Measurements from ENCODE around the gene CTSL.
A peak's percentile ranks its signal among the peaks of the same experiment; 100 is the strongest.

CTSL gene

GRCh38 chr9:87718852-87719612 is 6.9 kb upstream of the CTSL start:
- Histone ChIP-seq H3K9ac (ENCODE audit: low read depth in 1 of 2, low read length in 2 of 2) (no peak overlapping the region), H3K36me3 (ENCODE audit: control insufficient read depth in 1 of 2, insufficient read depth in 2 of 2, low read length in 2 of 2) (no peaks in the 10 kb centered on the region), H3K27me3 (ENCODE audit: control insufficient read depth in 1 of 2, insufficient read depth in 2 of 2, low read length in 2 of 2) (no peaks in the 10 kb centered on the region), H3K9me3 (ENCODE audit: control insufficient read depth in 1 of 2, low read length in 2 of 2) (no peaks in the 10 kb centered on the region), H3K4me3 (ENCODE audit: low read depth in 1 of 2, low read length in 2 of 2) (no peak overlapping the region), H3K27ac (ENCODE audit: low read depth, low read length) (no peak overlapping the region), H3K4me1 (ENCODE audit: control insufficient read depth in 1 of 2, insufficient read depth in 2 of 2, low read length in 2 of 2) (peaks cover 0 to 9% of the 10 kb centered on the region in 2 donors)

DNA sequence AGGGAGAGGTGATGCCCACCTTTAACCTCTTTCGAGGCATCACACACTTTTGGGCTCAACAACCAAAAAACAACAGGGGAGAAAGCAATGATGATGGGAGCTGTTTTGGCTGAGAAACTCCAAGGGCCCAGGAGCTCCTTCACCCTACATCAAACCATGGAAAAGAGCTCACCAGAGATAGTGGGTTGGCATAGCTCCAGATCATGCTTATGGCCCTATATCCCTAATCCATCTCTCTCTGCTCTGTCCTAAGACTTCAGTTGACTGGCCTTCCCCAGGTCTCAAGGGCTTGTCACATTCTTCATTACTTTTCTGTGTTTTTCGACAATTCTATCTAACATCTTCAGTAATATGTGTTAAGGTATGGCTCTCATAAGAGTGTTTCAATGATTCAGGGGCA is 5.7 kb upstream of the CTSL start:
- Histone ChIP-seq H3K4me3 (ENCODE audit: low read depth in 1 of 2, low read length in 2 of 2) (no peak overlapping the region), H3K9ac (ENCODE audit: low read depth in 1 of 2, low read length in 2 of 2) (no peak overlapping the region), H3K27me3 (ENCODE audit: control insufficient read depth in 1 of 2, insufficient read depth in 2 of 2, low read length in 2 of 2) (no peaks in the 10 kb centered on the region), H3K9me3 (ENCODE audit: control insufficient read depth in 1 of 2, low read length in 2 of 2) (no peaks in the 10 kb centered on the region), H3K4me1 (ENCODE audit: control insufficient read depth in 1 of 2, insufficient read depth in 2 of 2, low read length in 2 of 2) (no peaks in the 10 kb centered on the region), H3K36me3 (ENCODE audit: control insufficient read depth in 1 of 2, insufficient read depth in 2 of 2, low read length in 2 of 2) (no peaks in the 10 kb centered on the region), H3K27ac (ENCODE audit: low read depth, low read length) (no peak overlapping the region)

DNA sequence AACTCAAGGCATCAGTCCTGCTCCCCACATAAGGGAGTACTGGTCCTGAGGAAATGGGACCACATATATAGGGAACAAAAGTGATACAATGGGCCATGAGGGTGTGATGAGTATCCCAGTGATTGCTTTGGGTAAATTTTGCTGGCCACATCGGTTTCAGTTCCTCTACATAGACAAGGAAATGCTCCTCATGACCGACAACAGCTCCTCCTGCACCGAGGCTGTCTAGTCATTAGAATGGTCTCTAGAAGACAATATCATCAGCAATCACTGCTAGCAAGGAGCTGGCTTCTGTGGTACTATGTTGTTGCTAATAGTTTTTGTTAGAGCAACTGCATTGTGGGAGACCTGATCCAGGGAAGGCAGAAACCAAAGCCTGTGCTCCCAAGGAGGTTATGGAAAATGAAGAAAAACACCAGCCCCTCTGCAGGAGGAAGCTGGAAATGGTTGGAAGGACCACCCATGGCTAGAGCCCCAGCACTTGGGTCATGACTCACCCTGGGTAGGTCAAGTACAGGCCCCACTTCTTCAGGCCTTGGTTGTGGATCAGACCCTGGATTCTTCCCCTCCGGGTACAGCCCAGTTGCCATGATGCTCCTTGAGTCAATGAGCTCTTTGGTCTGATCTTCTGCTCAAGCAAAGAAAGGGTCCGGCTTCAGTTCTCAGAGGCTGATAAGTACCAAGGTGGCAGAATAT is 3.4 kb upstream of the CTSL start:
- H3K4me1 ChIP-seq (ENCODE audit: control insufficient read depth in 1 of 2, insufficient read depth in 2 of 2, low read length in 2 of 2) = peaks cover 0 to 7% of the 10 kb centered on the region in 2 donors
- no peak overlapping the region for H3K27ac ChIP-seq (ENCODE audit: low read depth, low read length)
- no peak overlapping the region for H3K9ac ChIP-seq (ENCODE audit: low read depth in 1 of 2, low read length in 2 of 2)

GRCh38 chr9:87725356-87725899 is 491 bp upstream of the CTSL start:
- Histone ChIP-seq H3K27me3 (ENCODE audit: control insufficient read depth in 1 of 2, insufficient read depth in 2 of 2, low read length in 2 of 2) (no peaks in the 10 kb centered on the region), H3K36me3 (ENCODE audit: control insufficient read depth in 1 of 2, insufficient read depth in 2 of 2, low read length in 2 of 2) (peaks cover 0 to 5% of the 10 kb centered on the region in 2 donors), H3K9me3 (ENCODE audit: control insufficient read depth in 1 of 2, low read length in 2 of 2) (no peaks in the 10 kb centered on the region), H3K4me1 (ENCODE audit: control insufficient read depth in 1 of 2, insufficient read depth in 2 of 2, low read length in 2 of 2) (peaks cover 0 to 7% of the 10 kb centered on the region in 2 donors), H3K27ac (ENCODE audit: low read depth, low read length) (peak overlapping the region; percentile 86), H3K9ac (ENCODE audit: low read depth in 1 of 2, low read length in 2 of 2) (peak overlapping the region; percentile 66 to 82), H3K4me3 (ENCODE audit: low read depth in 1 of 2, low read length in 2 of 2) (peak overlapping the region; percentile 79 to 84)

More for the DNA sequence above, 3.4 kb upstream of the CTSL start:
- no peaks in the 10 kb centered on the region for H3K9me3 ChIP-seq (ENCODE audit: control insufficient read depth in 1 of 2, low read length in 2 of 2)
- H3K27me3 ChIP-seq (ENCODE audit: control insufficient read depth in 1 of 2, insufficient read depth in 2 of 2, low read length in 2 of 2) = no peaks in the 10 kb centered on the region
- no peaks in the 10 kb centered on the region for H3K36me3 ChIP-seq (ENCODE audit: control insufficient read depth in 1 of 2, insufficient read depth in 2 of 2, low read length in 2 of 2)
- H3K4me3 ChIP-seq (ENCODE audit: low read depth in 1 of 2, low read length in 2 of 2) = no peak overlapping the region

- Histone ChIP-seq H3K27me3 (ENCODE audit: control insufficient read depth in 1 of 2, insufficient read depth in 2 of 2, low read length in 2 of 2) (no peaks in the 10 kb centered on the region), H3K4me3 (ENCODE audit: low read depth in 1 of 2, low read length in 2 of 2) (no peak overlapping the region), H3K36me3 (ENCODE audit: control insufficient read depth in 1 of 2, insufficient read depth in 2 of 2, low read length in 2 of 2) (peaks cover 0 to 5% of the 10 kb centered on the region in 2 donors), H3K9ac (ENCODE audit: low read depth in 1 of 2, low read length in 2 of 2) (no peak overlapping the region), H3K9me3 (ENCODE audit: control insufficient read depth in 1 of 2, low read length in 2 of 2) (no peaks in the 10 kb centered on the region), H3K4me1 (ENCODE audit: control insufficient read depth in 1 of 2, insufficient read depth in 2 of 2, low read length in 2 of 2) (peaks cover 0 to 7% of the 10 kb centered on the region in 2 donors), H3K27ac (ENCODE audit: low read depth, low read length) (no peak overlapping the region)
Observed at GRCh38 chr9:87729246-87729645, 3.3 kb downstream of the CTSL start.

GRCh38 chr9:87731321-87731720 is 5.4 kb downstream of the CTSL start:
- H3K9ac ChIP-seq (ENCODE audit: low read depth in 1 of 2, low read length in 2 of 2) = no peak overlapping the region
- no peak overlapping the region for H3K27ac ChIP-seq (ENCODE audit: low read depth, low read length)
- H3K4me3 ChIP-seq (ENCODE audit: low read depth in 1 of 2, low read length in 2 of 2) = no peak overlapping the region
- peaks cover 0 to 2% of the 10 kb centered on the region in 2 donors for H3K4me1 ChIP-seq (ENCODE audit: control insufficient read depth in 1 of 2, insufficient read depth in 2 of 2, low read length in 2 of 2)
- no peaks in the 10 kb centered on the region for H3K27me3 ChIP-seq (ENCODE audit: control insufficient read depth in 1 of 2, insufficient read depth in 2 of 2, low read length in 2 of 2)
- H3K9me3 ChIP-seq (ENCODE audit: control insufficient read depth in 1 of 2, low read length in 2 of 2) = no peaks in the 10 kb centered on the region
- peaks cover 0 to 5% of the 10 kb centered on the region in 2 donors for H3K36me3 ChIP-seq (ENCODE audit: control insufficient read depth in 1 of 2, insufficient read depth in 2 of 2, low read length in 2 of 2)

- Histone ChIP-seq H3K27me3 (ENCODE audit: control insufficient read depth in 1 of 2, insufficient read depth in 2 of 2, low read length in 2 of 2) (no peaks in the 10 kb centered on the region), H3K36me3 (ENCODE audit: control insufficient read depth in 1 of 2, insufficient read depth in 2 of 2, low read length in 2 of 2) (peaks cover 0 to 5% of the 10 kb centered on the region in 2 donors), H3K9ac (ENCODE audit: low read depth in 1 of 2, low read length in 2 of 2) (no peak overlapping the region), H3K9me3 (ENCODE audit: control insufficient read depth in 1 of 2, low read length in 2 of 2) (no peaks in the 10 kb centered on the region), H3K4me1 (ENCODE audit: control insufficient read depth in 1 of 2, insufficient read depth in 2 of 2, low read length in 2 of 2) (no peaks in the 10 kb centered on the region), H3K27ac (ENCODE audit: low read depth, low read length) (no peak overlapping the region), H3K4me3 (ENCODE audit: low read depth in 1 of 2, low read length in 2 of 2) (no peak overlapping the region)
Observed at GRCh38 chr9:87732344-87732743, 6.4 kb downstream of the CTSL start.

GRCh38 chr9:87732756-87733155 is 6.8 kb downstream of the CTSL start:
- peaks cover 0 to 5% of the 10 kb centered on the region in 2 donors for H3K36me3 ChIP-seq (ENCODE audit: control insufficient read depth in 1 of 2, insufficient read depth in 2 of 2, low read length in 2 of 2)
- H3K9ac ChIP-seq (ENCODE audit: low read depth in 1 of 2, low read length in 2 of 2) = no peak overlapping the region

DNA sequence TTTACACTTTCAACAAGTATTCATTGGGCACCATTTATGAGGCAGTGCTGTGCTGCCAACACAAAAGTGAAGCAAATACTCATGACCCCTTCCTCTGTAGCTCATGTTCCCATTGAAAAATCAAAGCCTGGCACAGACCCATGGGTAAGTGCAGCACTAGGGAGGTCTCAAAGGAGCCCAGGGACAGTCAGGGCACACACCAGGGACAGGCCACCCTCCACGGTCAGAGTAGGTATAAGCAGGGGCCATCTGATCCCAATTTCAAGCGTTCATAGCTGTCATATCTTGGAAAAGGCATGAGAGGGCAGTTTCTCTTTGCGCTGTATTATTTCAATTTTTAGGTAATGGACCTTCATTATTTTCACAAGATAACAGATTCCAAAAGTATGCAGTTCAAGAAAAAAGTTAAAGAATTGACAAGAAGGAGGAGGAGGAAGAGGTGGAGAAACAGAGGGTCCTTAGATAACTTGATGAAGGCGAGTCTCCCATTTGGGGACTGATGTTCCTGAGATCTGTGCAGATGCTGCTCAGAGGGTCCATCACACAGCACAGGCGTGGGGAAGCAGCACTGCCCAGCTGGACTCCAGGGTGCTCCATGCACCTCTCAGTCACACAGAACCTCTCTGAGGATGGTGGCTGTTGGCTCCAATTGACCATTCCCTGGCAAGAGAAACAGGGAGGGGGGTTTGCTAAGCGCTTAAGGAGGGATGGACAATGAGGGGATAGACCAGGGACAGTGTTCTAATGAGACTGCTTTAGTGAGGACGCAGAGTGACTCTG is 7.5 kb downstream of the CTSL start:
- H3K4me1 ChIP-seq (ENCODE audit: control insufficient read depth in 1 of 2, insufficient read depth in 2 of 2, low read length in 2 of 2) = no peaks in the 10 kb centered on the region
- no peak overlapping the region for H3K9ac ChIP-seq (ENCODE audit: low read depth in 1 of 2, low read length in 2 of 2)
- H3K27me3 ChIP-seq (ENCODE audit: control insufficient read depth in 1 of 2, insufficient read depth in 2 of 2, low read length in 2 of 2) = no peaks in the 10 kb centered on the region
- no peak overlapping the region for H3K27ac ChIP-seq (ENCODE audit: low read depth, low read length)
- no peak overlapping the region for H3K4me3 ChIP-seq (ENCODE audit: low read depth in 1 of 2, low read length in 2 of 2)
- peaks cover 0 to 4% of the 10 kb centered on the region in 2 donors for H3K36me3 ChIP-seq (ENCODE audit: control insufficient read depth in 1 of 2, insufficient read depth in 2 of 2, low read length in 2 of 2)
- no peaks in the 10 kb centered on the region for H3K9me3 ChIP-seq (ENCODE audit: control insufficient read depth in 1 of 2, low read length in 2 of 2)

More at GRCh38 chr9:87732756-87733155, 6.8 kb downstream of the CTSL start:
- no peak overlapping the region for H3K27ac ChIP-seq (ENCODE audit: low read depth, low read length)
- no peaks in the 10 kb centered on the region for H3K9me3 ChIP-seq (ENCODE audit: control insufficient read depth in 1 of 2, low read length in 2 of 2)
- H3K4me3 ChIP-seq (ENCODE audit: low read depth in 1 of 2, low read length in 2 of 2) = no peak overlapping the region
- no peaks in the 10 kb centered on the region for H3K27me3 ChIP-seq (ENCODE audit: control insufficient read depth in 1 of 2, insufficient read depth in 2 of 2, low read length in 2 of 2)
- H3K4me1 ChIP-seq (ENCODE audit: control insufficient read depth in 1 of 2, insufficient read depth in 2 of 2, low read length in 2 of 2) = no peaks in the 10 kb centered on the region
